CD4-positive, alpha-beta T cell (primary cell): ENCODE data around the gene RBBP6. TPM values are rescaled to one million over a fixed set of nuclear protein-coding genes. Genes with fewer than 3 reads are reported as not detected.

Experiments used
- ATAC-seq: fragments of 200-7000 bp; cut with Tn5 transposase; one replicate; pipeline ENCODE4 v1.10.0; 2022; ENCODE audit warnings: mild to moderate bottlenecking; ENCODE audit not compliant: poor library complexity
- CTCF ChIA-PET: fragments of 350-600 bp; sonication (Branson Sonifier 250); formaldehyde crosslinking; loops from one replicate; lab custom pipeline; 2021; ENCODE audit warnings: antibody characterized with exemption, inconsistent platforms; lab: Charles Lee
- POLR2A ChIA-PET: fragments of 350-600 bp; sonication (Branson Sonifier 250); formaldehyde crosslinking; loops from one replicate; lab custom pipeline; 2021; ENCODE audit warnings: antibody characterized with exemption, inconsistent platforms; lab: Charles Lee
- DNase-seq, 14 experiments: peaks; one replicate each; pipeline ENCODE4 v3.0.0-alpha.2; 2013 to 2020; ENCODE audit warnings: mixed read lengths in 2 of 14
- H3K27ac ChIP-seq, 2 donors: one replicate each; pipeline versions ENCODE4 v1.5.1 to v1.7.0; 2013; ENCODE audit warnings: low read length in 2 of 2, low read depth in 1 of 2, mild to moderate bottlenecking in 1 of 2
- H3K27me3 ChIP-seq, 2 experiments: 1 replicate in 1 of 2; 2 replicates in 1 of 2; pipeline versions ENCODE4 v1.6.1 to v1.7.0; 2013; ENCODE audit warnings: low read length in 2 of 2, control low read depth in 1 of 2, mild to moderate bottlenecking in 1 of 2, moderate library complexity in 1 of 2; ENCODE audit not compliant: insufficient read depth in 2 of 2, control insufficient read depth in 1 of 2
- H3K36me3 ChIP-seq: one replicate; pipeline ENCODE4 v1.6.1; 2013; ENCODE audit warnings: low read length, control low read depth; ENCODE audit not compliant: insufficient read depth
- H3K4me1 ChIP-seq: one replicate; pipeline ENCODE4 v1.6.1; 2013; ENCODE audit warnings: low read length, control low read depth; ENCODE audit not compliant: insufficient read depth
- H3K4me3 ChIP-seq: one replicate; pipeline ENCODE4 v1.5.1; 2013; ENCODE audit warnings: mild to moderate bottlenecking, low read length, moderate library complexity
- H3K9me3 ChIP-seq, 2 experiments: 1 replicate in 1 of 2; 2 replicates in 1 of 2; pipeline versions ENCODE4 v1.6.1 to v1.7.0; 2013; ENCODE audit warnings: low read length in 2 of 2, mild to moderate bottlenecking in 2 of 2, control low read depth in 1 of 2, moderate library complexity in 1 of 2; ENCODE audit not compliant: control insufficient read depth in 1 of 2, insufficient read depth in 1 of 2
- H3K27ac Mint-ChIP-seq: one replicate; pipeline ENCODE4 v1.8.0; 2020; ENCODE audit warnings: mixed read lengths
- H3K27me3 Mint-ChIP-seq: one replicate; pipeline ENCODE4 v1.8.0; 2021; ENCODE audit warnings: mixed read lengths
- H3K36me3 Mint-ChIP-seq: one replicate; pipeline ENCODE4 v1.8.0; 2021; ENCODE audit warnings: low read depth, mixed read lengths
- H3K4me1 Mint-ChIP-seq: one replicate; pipeline ENCODE4 v1.8.0; 2021; ENCODE audit warnings: low read depth, mixed read lengths
- H3K4me3 Mint-ChIP-seq: one replicate; pipeline ENCODE4 v1.8.0; 2020; ENCODE audit warnings: mild to moderate bottlenecking, mixed read lengths
- H3K9me3 Mint-ChIP-seq: one replicate; pipeline ENCODE4 v1.8.0; 2020; ENCODE audit warnings: mixed read lengths
- intact Hi-C, 2 experiments: fragments of 100-400 bp; cut with DNase I in 1 of 2; cut with micrococcal nuclease in 1 of 2; formaldehyde crosslinking; loops; one replicate each; pipeline versions ENCODE4 v1.15.1 to v1.9.0; 2023 to 2025; cut with DNase I, micrococcal nuclease
- total RNA-seq, 174 experiments: library from RNA in 2 of 174; stranded (reverse) in 2 of 174; gene quantifications; one replicate each; pipeline ENCODE4 v1.2.3 and lab custom pipeline; 2021 to 2026
- TF ChIP-seq, protein P1 (sequence below): fragments of 200-600 bp; IDR thresholded peaks from one replicate; pipeline ENCODE4 v1.8.0; 2022; ENCODE audit warnings: antibody characterized with exemption, mild to moderate bottlenecking

Gene RBBP6
- total RNA-seq, 2 experiments from 2014 or later, result 178 TPM

DNA sequence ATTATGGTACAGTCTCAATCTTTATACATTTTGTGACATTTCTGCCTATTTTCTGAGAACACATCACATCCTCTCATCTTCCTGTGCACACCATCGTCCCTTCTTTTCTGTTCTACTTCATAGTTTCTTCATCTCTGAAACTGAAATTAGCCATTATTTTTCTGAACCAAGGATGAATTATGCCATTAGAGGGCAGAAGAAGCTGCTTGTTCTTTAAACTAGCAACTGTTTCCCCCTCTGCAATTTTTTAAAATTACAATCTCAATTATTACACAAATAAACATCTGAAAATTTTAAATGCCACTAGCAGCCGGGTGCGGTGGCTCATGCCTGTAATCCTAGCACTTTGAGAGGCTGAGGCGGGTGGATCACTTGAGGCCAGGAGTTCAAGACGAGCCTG lies 41.3 kb downstream of the RBBP6 start:
- intact Hi-C loops, result no loop called here
- peaks cover 4% of the 10 kb centered on the region for H3K27me3 Mint-ChIP-seq

DNA sequence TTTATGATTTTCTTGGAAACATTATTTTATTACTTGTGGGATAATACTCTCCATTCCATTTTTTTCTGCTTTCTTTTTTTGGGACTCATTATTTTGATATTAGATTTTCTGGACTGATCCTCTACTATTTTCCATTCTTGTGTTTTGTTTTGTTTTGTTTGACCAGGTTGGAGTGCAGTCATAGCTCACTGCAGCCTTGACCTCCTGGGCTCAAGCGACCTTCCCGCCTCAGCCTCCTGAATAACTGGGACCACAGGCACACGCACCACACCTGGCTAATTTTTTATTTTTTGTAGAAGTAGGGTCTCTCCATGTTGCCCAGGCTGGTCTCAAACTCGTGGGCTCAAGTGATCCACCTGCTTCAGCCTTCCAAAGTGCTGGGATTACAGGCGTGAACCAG lies 44.1 kb downstream of the RBBP6 start:
- no peak overlapping the region for H3K4me3 ChIP-seq
- DNase-seq (no peak), ATAC-seq (no peak)
- no peaks in the 10 kb centered on the region for H3K4me1 ChIP-seq
- Mint-ChIP-seq H3K4me1 (no peaks in the 10 kb centered on the region), H3K36me3 (no peaks in the 10 kb centered on the region), H3K27ac (no peak overlapping the region), H3K4me3 (no peak overlapping the region), H3K27me3 (peaks cover 4% of the 10 kb centered on the region), H3K9me3 (no peaks in the 10 kb centered on the region)
- CTCF ChIA-PET, result no interaction called here
- H3K27me3 ChIP-seq, result peaks cover 0 to 2% of the 10 kb centered on the region in 2 experiments
- no peaks in the 10 kb centered on the region for H3K36me3 ChIP-seq
- TF ChIP-seq, protein P1, sequence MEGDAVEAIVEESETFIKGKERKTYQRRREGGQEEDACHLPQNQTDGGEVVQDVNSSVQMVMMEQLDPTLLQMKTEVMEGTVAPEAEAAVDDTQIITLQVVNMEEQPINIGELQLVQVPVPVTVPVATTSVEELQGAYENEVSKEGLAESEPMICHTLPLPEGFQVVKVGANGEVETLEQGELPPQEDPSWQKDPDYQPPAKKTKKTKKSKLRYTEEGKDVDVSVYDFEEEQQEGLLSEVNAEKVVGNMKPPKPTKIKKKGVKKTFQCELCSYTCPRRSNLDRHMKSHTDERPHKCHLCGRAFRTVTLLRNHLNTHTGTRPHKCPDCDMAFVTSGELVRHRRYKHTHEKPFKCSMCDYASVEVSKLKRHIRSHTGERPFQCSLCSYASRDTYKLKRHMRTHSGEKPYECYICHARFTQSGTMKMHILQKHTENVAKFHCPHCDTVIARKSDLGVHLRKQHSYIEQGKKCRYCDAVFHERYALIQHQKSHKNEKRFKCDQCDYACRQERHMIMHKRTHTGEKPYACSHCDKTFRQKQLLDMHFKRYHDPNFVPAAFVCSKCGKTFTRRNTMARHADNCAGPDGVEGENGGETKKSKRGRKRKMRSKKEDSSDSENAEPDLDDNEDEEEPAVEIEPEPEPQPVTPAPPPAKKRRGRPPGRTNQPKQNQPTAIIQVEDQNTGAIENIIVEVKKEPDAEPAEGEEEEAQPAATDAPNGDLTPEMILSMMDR, result no peak
- H3K27ac ChIP-seq, result no peak overlapping the region
- intact Hi-C loops, result no loop called here
- POLR2A ChIA-PET, result no interaction called here
- H3K9me3 ChIP-seq, result no peaks in the 10 kb centered on the region

More for the DNA sequence above, 41.3 kb downstream of the RBBP6 start:
- Mint-ChIP-seq H3K9me3 (peaks cover 2% of the 10 kb centered on the region), H3K4me1 (no peaks in the 10 kb centered on the region), H3K27ac (no peak overlapping the region), H3K36me3 (peaks cover 8% of the 10 kb centered on the region), H3K4me3 (no peak overlapping the region)
- TF ChIP-seq, protein P1, result no peak
- Histone ChIP-seq H3K9me3 (no peaks in the 10 kb centered on the region), H3K27me3 (no peaks in the 10 kb centered on the region), H3K4me3 (no peak overlapping the region), H3K4me1 (no peaks in the 10 kb centered on the region), H3K27ac (no peak overlapping the region), H3K36me3 (no peaks in the 10 kb centered on the region)
- ATAC-seq, result no peak
- ChIA-PET POLR2A (no interaction called here), CTCF (no interaction called here)
- DNase-seq, result no peak

DNA sequence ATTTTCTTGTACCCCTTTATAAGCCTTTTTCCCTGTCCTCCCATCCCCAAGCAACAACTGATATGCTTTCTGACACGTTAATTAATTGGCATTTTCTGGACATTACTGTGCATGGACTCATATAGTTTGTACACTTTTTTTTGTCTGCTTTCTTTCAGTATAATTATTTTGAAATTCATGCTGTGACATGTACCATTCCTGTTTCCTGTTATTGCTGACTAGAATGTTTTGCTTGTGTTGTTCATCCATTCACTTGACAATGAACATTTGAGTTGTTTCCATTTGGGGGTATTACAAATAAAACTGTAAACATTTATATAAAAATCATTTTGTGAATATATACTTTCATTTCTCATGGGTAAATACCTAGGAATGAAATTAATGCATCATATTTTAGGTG lies 50.6 kb downstream of the RBBP6 start:
- ChIA-PET POLR2A (no interaction called here), CTCF (no interaction called here)
- H3K4me3 Mint-ChIP-seq, result no peak overlapping the region

More for the DNA sequence above, 50.6 kb downstream of the RBBP6 start:
- Histone ChIP-seq H3K27ac (no peak overlapping the region), H3K4me3 (no peak overlapping the region), H3K27me3 (peaks cover 0 to 2% of the 10 kb centered on the region in 2 experiments), H3K4me1 (no peaks in the 10 kb centered on the region), H3K36me3 (no peaks in the 10 kb centered on the region), H3K9me3 (no peaks in the 10 kb centered on the region)
- Mint-ChIP-seq H3K9me3 (no peaks in the 10 kb centered on the region), H3K27ac (no peak overlapping the region), H3K36me3 (no peaks in the 10 kb centered on the region), H3K27me3 (peaks cover 10% of the 10 kb centered on the region), H3K4me1 (no peaks in the 10 kb centered on the region)
- intact Hi-C loops, result no loop called here
- ATAC-seq (no peak), DNase-seq (no peak)
- TF ChIP-seq, protein P1, result no peak
